ENCODE measurements around the gene MUC3A.
"Not testable (repeated sequence)": the region's sequence is repeated elsewhere in the genome, so short reads cannot be mapped to it uniquely, and the experiment has no call there.

- TF ChIP-seq CTCF (IDR thresholded peaks at IDR 0.05; ENCODE audit: low read depth, low read length); EZH2phosphoT487 (IDR thresholded peaks at IDR 0.05; ENCODE audit: low read depth): not testable (repeated sequence)
Observed at GRCh38 chr7:100992280-100992679, 42.9 kb downstream of the MUC3A start.
